ENCODE data around the gene MACROD2.
"Not testable (repeated sequence)": the region's sequence is repeated elsewhere in the genome, so short reads cannot be mapped to it uniquely, and the experiment has no call there.

The MACROD2 gene

DNA sequence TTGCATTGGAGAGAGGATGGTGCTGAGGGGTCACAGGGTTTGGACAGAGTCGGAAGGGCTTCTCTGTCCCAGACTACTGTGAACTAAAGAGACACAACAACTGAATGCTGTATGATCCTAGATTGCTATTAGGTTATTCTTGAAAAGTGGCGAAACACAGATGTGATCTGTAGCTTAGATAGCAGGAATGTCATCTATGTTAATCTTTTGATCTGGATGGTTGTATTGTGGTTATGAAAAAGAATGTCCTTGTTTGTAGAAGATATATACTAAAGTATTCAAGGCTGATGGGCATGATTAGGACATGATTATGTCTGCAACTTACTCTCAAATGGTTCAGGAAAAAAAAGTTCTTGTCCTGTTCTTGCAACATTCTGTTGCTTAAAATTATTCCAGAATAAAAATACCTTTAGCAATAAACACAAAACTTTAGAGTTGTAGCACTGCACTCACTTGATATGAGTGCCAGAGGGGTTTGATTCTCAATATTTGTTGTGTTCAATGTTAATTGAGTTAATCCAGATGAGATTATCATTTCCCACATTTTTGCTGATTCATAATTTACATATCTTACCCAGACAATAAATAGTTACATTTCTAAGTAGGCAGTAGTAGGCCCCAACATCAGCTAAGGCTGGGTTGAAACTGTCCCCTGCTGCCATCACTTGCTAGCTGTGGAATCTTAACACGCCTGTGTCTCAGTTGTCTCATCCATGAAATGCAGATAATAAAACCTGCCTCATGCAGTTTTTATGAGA lies 1932.8 kb downstream of the MACROD2 start:
- DNase-seq (ENCODE audit: extremely low spot score, insufficient read length, low read depth) = no peak
- FAIRE-seq = no peak

DNA sequence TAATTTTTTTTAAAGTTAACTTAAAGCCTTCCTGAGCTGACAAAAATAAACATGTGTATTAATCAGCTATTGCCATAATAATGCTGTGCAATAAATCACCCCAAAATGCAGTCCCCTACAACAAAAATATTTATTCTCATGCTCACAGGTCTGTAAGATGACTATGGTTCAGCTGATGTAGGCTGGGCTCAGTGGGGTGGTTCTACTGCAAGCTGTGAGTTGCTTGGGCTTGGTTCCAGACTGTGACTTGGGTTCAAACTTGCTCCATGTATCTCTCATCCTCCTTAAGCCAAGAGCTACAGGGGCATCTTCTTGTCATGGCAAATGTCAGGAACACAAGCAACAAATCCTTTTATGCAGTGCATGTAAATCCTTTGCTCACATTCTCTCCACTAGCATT lies 1933.6 kb downstream of the MACROD2 start:
- DNase-seq (ENCODE audit: extremely low spot score, insufficient read length, low read depth) = no peak
- FAIRE-seq = no peak

DNA sequence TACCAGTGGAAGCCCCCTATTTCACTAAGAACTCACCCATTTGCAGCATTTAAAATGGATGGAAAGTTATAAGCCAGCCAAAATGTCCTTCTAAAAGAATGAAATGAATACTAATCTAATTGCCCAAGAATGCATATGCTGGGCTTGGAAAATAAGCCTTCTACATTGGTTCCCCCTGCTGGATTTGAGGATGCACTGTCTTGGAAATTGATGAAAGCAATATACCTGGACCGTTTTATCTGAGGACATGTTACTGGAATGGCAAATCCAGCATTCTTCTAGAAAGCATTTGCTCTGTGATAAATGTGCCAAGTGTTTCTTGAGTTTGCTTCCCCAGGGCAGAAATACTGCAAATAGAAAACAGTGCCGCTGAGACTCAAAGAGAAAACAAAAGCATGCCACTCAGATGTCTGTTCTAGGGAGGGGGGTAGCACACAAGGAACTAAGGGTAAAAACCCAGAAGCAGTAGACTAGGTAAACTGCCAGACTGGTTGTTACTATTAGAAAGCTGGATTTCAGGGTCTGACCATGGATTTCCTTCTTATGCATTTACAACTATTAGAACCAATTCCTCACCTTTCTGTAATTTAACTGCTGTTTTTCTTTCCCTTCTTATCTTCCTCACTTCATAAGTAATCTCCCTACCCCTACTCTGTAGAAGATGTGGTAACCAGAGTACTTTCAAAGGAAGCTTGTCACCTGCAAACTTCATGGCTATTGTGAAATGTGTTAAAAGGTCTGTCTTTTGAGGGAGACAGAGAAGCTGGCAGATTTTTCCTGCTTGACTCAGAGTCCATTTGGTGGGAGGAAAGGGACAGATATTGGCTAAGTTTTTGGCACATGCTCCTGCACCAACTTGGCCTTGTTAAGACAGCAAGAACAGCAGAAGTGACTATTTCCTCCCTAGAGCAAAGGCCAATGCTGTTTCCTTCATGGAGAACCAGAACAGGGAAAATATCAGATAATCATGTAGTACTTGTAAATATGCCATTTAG lies 1935.3 kb downstream of the MACROD2 start:
- DNase-seq (ENCODE audit: extremely low spot score, insufficient read length, low read depth) (no peak), FAIRE-seq (no peak)

DNA sequence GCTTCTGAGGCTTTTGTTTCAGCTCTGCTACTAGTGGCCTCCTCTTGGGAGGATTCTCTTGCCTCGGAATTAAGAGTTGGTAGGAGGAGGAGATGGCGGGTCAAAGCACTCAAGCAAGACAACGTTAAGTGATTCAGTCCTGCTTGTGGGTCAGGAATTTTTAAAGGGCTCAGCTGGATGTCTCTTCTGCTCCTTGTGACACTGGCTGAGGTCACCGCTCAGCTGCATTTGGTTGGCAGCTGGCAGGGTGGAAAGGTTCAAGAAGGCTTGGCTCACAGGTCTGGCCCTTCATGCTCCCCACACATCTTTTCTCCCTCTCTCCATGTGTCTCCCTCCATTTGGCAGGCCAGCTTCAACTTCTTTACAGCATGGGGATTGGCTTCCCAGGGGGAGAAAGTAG lies 1936.6 kb downstream of the MACROD2 start:
- no peak for DNase-seq (ENCODE audit: extremely low spot score, insufficient read length, low read depth)
- no peak for FAIRE-seq

DNA sequence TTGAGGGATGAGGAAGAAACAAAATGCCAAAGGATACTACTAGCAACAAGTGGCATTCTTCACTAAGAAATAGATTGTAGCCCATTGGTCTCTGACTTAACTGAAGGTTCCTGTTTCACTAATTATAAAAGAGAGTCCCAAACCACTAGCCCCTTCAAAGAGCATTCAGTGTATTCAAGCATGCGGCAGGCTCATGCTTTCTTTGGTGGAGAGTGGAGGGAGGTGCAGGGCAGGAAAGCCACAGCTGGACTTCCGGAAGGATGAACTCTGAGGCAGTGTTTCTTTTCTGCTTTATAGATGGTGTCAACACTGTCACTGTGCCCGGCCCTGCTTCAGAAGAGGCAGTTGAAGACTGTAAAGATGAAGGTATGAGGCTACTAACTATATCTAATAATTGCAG lies 1941.9 kb downstream of the MACROD2 start:
- FAIRE-seq (peak; percentile 38), DNase-seq (ENCODE audit: extremely low spot score, insufficient read length, low read depth) (peak; percentile 15)

DNA sequence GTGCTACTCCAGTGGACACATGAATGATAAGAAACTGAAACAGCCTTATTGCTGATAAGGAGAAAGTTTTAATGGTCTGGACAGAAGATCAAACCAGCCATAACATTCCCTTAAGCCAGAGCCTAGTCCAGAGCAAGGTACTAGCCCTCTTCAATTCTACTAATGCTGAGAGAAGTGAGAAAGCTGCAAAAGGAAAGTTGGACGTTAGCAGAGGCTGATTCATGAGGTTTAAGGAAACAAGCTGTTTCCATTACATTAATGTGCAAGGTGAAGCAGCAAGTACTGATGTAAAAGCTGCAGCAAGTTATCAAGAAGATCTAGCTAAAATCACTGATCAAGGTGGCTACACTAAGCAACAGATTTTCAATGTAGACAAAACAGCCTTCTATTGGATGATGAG lies 1943.5 kb downstream of the MACROD2 start:
- no peak for FAIRE-seq
- DNase-seq (ENCODE audit: extremely low spot score, insufficient read length, low read depth) = no peak

DNA sequence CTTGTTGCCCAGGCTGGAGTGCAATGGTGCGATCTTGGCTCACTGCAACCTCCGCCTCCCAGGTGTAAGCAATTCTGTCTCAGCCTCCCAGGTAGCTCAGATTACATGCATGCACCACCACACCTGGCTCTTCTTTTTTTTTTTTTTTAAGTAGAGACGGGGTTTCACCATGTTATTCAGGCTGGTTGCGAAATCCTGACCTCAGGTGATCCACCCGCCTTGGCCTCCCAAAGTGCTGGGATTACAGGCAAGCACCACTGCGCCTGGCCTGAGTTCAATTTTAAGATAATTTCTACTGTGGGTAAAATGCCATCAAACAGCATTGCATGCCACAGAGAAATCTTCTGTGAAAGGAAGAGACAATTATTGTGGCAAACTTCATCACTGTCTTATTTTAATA lies 1944.8 kb downstream of the MACROD2 start:
- no peak for FAIRE-seq
- DNase-seq (ENCODE audit: extremely low spot score, insufficient read length, low read depth) = no peak

DNA sequence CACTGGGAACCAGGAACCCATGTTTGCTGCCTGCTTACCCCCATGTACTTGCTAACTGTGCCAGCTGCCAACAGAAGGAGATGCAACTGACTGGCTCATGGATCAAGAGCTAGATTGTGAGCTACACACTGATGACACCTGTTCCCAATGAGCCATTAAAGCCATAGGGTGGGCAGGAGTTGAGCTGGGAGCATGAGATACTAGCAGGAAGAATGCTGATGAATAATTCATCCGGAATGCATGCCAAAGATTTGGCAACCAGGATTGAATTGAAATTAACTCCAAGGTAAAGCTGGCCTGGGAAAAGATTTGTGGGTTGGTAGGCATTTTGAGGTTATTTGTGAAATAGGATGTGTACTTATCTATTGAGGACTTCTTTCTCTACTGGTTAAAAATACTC lies 1946.8 kb downstream of the MACROD2 start:
- FAIRE-seq (no peak), DNase-seq (ENCODE audit: extremely low spot score, insufficient read length, low read depth) (no peak)

DNA sequence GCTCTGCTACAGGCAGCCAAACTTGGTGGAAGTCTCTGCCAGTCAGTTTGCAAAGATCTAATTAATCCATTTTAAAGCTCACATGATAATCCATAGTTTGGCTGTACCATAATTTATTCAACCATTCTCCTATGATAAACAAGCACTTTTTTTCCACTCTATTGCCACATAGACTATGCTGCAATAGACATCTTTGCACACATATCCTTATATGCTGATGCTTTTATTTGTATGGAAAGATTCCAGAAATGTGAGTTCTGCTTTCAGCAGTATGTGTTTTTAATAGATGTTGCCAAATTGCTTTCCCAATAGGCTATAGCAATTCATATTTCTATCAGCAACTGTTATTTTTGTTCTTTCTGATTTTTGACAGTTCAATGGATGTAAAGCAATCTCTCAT lies 1950.0 kb downstream of the MACROD2 start:
- FAIRE-seq = no peak
- no peak for DNase-seq (ENCODE audit: extremely low spot score, insufficient read length, low read depth)

DNA sequence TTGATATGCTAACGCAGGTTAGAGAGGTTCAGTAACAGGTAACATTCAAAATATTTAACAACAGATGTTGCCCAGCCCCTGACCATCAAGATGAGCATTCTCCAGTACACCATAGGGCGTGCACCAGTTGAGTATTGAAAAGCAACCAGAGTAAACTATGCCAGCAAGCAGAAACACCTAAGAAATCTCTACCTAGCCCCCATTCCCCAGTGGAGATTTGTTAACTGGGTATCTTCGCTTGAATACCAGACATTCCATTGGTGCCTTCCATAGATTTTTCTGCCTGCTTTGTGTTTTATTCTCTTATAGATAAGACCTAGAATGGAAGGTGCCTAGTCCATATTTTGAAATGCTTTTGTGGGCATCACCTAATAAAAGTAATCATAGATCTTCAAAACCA lies 1954.1 kb downstream of the MACROD2 start:
- FAIRE-seq = no peak

DNA sequence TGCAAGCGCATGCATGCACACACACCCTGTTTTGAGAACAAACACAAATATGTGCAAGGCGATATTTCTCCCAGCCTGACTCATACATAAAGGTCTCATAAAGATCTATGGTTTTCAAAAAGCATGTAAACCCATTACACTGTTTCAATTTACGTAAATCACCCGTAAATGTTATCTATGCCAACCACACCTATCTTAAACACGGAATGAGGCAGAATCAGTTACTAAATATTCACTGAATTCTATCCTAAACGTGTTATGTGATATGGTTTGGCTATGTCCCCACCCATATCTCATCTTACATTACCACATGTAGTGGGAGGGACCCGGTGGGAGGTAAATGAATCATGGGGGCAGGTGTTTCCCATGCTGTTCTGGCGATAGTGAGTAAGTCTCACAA lies 1956.3 kb downstream of the MACROD2 start:
- FAIRE-seq = no peak
- DNase-seq (ENCODE audit: extremely low spot score, insufficient read length, low read depth) = no peak

More for the DNA sequence above, 1954.1 kb downstream of the MACROD2 start:
- no peak for DNase-seq (ENCODE audit: extremely low spot score, insufficient read length, low read depth)

DNA sequence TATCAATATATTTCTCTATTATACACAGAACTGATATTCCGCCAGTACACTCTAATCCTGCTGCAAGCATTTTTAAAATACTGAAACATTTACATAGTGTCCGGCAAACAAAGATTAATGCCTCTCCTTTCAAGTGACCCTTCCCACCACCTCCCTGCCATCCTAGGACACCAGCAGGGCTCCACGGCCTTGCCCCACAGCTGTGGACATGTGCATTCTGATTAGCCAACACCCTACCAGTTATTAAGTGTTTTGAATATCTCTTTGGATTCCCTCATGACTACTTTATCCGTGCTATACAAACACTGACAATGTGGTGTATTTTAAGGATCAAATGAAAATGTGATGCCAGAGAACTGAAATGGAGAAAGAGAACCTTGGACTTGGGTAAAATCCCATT lies 1962.8 kb downstream of the MACROD2 start:
- FAIRE-seq (no peak), DNase-seq (ENCODE audit: extremely low spot score, insufficient read length, low read depth) (no peak)

DNA sequence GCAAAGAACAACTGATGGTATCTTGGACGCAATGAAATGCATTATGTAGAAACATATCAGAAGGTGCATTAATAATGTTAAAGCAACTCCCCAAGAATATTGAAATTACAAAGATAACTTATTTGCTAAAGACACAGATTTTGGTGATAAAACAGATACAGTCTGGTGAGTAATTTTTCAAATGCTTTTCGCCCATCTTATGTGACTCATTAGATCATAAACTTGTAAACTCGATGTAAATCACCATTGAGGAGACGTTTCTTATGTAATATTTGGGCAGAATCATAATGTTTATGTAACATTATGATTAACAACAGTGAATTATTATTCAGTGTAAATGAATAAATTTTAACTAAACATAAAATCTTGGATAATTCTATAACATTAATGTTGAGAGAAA lies 1969.8 kb downstream of the MACROD2 start:
- FAIRE-seq (no peak), DNase-seq (ENCODE audit: extremely low spot score, insufficient read length, low read depth) (no peak)

DNA sequence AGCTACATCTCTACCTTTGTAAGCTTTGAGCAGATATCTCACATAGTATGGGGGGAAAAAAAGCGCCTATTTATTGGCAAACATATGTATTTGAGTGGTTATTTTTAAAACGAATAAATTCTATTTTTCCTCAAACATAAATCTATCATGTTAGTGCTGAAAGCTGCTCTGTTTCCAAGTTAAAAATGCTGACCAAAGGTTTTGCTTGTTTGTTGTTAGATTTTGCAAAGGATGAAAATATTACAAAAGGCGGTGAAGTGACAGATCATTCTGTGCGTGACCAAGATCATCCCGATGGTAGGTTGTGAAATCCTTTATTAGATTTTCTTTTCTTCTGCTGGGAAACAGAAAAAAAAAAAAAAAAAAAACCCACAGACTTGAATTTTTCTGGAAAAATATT lies 1972.0 kb downstream of the MACROD2 start:
- no peak for FAIRE-seq
- no peak for DNase-seq (ENCODE audit: extremely low spot score, insufficient read length, low read depth)

DNA sequence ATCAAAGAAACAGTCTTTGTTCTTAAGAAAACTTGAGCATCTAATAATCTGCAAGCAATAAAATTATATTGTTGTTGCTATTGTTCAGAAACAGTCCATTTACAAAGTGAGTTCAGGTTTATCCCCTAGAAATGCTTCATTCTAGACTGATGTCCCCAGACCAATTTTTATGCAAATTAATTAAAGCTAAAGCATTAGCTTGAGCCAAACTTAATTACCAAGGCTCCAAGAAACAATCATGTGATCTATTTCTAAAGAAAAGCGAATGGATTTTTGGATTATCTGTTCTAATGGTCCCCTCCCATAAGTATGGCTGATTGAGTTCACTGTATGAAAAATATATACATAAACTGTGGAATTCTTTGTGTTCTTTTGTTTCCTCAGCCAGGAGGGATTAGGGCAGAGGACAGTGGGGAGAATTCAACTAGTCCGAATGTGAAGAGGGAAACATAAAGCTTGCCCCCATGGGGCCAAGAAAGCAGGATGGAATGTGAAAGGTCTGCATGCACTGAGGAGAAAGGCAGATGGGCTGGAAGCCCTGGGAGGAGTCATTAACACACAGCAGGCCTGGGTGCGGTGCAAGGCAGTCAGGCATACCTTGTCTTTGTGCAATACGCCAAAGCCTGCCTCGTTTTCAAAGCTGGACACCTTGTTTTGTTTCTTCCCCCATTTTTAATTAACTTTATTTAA lies 1980.9 kb downstream of the MACROD2 start:
- FAIRE-seq = peak; percentile 15
- no peak for DNase-seq (ENCODE audit: extremely low spot score, insufficient read length, low read depth)

DNA sequence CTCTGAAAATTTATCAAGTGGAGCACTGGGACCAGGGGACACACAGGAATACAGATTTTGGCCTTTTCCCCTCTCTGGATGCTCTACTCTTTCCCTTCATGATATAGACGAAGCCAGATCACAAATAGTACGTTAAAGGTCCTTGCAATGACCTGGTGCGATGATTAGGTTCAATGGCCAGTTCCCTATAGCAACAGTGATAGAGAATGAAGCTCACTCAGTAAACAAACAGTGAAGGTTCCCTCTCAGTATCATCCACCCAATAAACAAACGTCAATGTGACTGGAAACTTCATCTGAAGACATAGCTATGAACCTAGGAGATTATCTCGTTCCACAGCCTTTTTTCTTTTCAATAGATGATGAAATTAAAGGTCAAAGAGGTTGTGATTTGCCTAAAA lies 1981.7 kb downstream of the MACROD2 start:
- FAIRE-seq = no peak
- no peak for DNase-seq (ENCODE audit: extremely low spot score, insufficient read length, low read depth)

DNA sequence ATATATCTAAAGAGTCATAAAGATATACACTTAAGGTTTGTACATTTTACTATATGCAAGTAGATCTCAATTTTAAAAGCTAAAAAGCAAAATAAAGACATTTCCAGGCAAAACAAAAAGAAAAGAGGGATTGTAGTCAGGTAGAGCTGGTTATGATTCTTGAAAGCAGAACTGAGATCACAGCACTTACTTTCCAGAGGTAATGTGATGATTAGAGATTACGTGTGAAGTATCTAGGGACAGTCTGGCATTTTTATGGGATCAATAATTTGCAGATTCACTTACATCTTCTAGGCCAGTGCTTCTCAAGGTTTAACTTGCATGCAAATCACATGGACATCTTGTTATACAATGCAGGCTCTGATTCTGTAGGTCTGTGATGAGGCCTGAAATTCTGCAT lies 1982.4 kb downstream of the MACROD2 start:
- DNase-seq (ENCODE audit: extremely low spot score, insufficient read length, low read depth) = no peak
- FAIRE-seq = peak; percentile 70

DNA sequence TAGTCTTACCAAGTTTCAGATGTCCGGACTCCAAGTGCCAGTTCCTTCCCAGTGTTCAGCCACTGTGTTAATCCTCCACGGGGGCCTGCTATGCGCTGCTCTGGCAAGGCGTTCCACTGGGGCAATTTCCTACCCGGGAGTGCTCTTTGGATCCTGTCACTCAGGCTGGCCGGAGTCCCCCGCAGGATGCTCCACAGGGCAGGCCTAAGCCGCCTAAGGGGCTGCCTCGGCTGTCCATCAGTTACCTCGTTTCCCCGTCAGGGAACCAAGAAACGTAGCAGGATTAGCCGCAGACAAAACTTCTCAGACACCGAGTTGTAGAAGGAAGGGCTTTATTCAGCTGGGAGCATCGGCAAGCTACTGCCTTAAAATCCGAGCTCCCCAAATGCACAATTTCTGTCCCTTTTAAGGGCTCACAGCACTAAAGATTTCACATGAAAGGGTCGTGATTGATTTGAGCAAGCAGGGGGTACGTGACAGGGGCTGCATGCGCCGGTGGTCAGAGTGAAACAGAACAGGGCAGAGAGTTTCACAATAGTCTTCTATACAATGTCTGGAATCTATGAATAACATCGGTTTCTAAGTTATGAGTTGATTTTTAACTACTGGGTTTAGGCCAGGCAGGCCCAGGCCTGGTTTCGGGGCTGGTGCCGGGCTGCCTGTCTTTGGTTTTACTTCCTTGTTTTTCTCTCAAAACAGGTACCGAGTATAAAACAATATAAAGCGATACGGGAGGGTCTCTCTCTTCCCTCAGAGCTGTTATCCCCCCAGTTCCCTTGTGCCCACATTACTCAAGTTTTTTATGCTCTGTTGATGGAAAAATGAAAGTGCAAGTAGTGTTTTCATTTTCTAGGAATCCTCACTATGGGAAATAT lies 1990.4 kb downstream of the MACROD2 start:
- DNase-seq (ENCODE audit: extremely low spot score, insufficient read length, low read depth) = not testable (repeated sequence)
- peak; percentile 94 for FAIRE-seq

DNA sequence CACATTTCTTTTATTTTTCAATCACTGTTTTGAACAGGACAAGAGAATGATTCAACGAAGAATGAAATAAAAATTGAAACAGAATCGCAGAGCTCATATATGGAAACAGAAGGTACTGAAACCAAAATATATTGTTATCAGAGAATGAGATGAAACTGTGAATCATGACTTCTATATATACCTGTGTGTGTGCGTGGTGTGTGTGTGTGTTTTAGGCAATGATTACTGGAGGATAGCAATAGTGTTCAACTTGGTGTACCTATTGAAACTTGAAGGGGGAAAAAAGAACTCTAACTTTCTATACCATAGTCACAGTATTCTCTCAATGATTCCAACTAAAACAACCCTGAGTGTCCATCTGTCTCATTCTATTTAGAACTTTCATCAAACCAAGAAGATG lies 1991.4 kb downstream of the MACROD2 start:
- peak; percentile 95 for FAIRE-seq
- peak; percentile 4 for DNase-seq (ENCODE audit: extremely low spot score, insufficient read length, low read depth)

DNA sequence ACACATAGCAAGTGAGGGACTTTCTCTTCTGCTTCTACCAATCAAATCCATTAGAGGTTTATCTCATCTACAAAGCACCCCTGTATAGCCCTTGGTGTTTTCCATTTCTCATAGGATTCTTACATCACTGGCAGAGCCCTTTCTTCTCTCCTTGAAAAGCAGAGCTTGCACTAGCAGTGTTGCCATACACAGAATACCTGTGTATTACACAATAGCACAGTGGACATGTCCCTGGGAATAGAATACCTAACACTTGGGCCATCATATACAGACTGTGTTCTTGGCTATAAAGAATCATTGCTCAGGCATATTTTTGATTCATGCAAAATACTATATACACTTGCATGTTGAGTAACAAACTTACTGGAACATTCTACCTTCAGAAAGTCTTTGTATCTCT lies 1996.0 kb downstream of the MACROD2 start:
- no peak for DNase-seq (ENCODE audit: extremely low spot score, insufficient read length, low read depth)
- no peak for FAIRE-seq

Data from GM18507 (cell line).